ENCODE results near the gene LILRA5. TPM values are rescaled to one million over a fixed set of nuclear protein-coding genes. Genes with fewer than 3 reads are reported as not detected.

Gene LILRA5
- total and polyA plus RNA-seq, 10 of the 15 experiments (the other 5 are each of a cell fraction or from before 2014, with no cell fraction given): 0.05 to 1.2 (median 0.36) TPM; not detected in 4

GRCh38 chr19:54336893-54337857 lies 24.2 kb upstream of the LILRA5 start:
- Histone ChIP-seq H3K36me3 (ENCODE audit: control insufficient read depth in 2 of 2, insufficient read depth in 2 of 2, low read length in 1 of 2) (no peaks in the 10 kb centered on the region), H2AFZ (ENCODE audit: control insufficient read depth, low read depth, low read length) (no peak overlapping the region), H3K79me2 (ENCODE audit: control insufficient read depth, insufficient read depth, low read length) (no peaks in the 10 kb centered on the region), H3K4me2 (ENCODE audit: control insufficient read depth, insufficient read depth) (no peak overlapping the region), H3K9me3 (replicated peaks; ENCODE audit: control insufficient read depth, insufficient read depth, low read length) (no peaks in the 10 kb centered on the region), H3K27ac (ENCODE audit: control insufficient read depth, insufficient read depth) (no peak overlapping the region), H3K4me1 (ENCODE audit: control insufficient read depth, insufficient read depth, low read length) (no peaks in the 10 kb centered on the region), H3K9ac (ENCODE audit: control insufficient read depth, insufficient read depth, low read length) (no peak overlapping the region), H4K20me1 (ENCODE audit: control insufficient read depth, insufficient read depth) (no peaks in the 10 kb centered on the region), H3K4me3 (no peak overlapping the region), H3K27me3 (replicated peaks in 1 of 2; ENCODE audit: control insufficient read depth in 2 of 2, insufficient read depth in 2 of 2, low read length in 1 of 2) (0 out of 4 replicates have a peak, but pooled peaks cover 0 to 2% of the 10 kb centered on the region in 2 experiments)
- 40% methylated on average over 32 of the region's 34 CpGs for WGBS (ENCODE audit: insufficient coverage, insufficient replicate concordance, low lambda C conversion rate, missing lambda C conversion rate)
- no peak for DNase-seq (ENCODE audit: low read depth, low spot score)
- no TSS peak for BruUV-seq (replicated peaks)
- ChIA-PET CTCF (interaction anchor here (1.1 to 2.2 kb wide), 2 partner anchors 13 to 54 kb away, joined by 3 to 7 read pairs; no protein-coding TSS in a partner anchor), SMC1A (ENCODE audit: uncharacterized antibody, unreplicated experiment) (interaction anchor here (0.7 to 1.4 kb wide), 4 partner anchors 9 to 16 kb away, joined by 3 to 13 read pairs (median 4); no protein-coding TSS in a partner anchor), RAD21 (ENCODE audit: unreplicated experiment) (interaction anchor here (1.1 to 1.4 kb wide), 2 partner anchors 9 to 10 kb away, joined by 3 to 5 read pairs; no protein-coding TSS in a partner anchor), POLR2A (interaction anchor here (0.6 to 0.8 kb wide), 2 partner anchors 10 to 139 kb away, joined by 3 to 7 read pairs; no protein-coding TSS in a partner anchor)
- no peak for ATAC-seq
- FAIRE-seq: no peak
- intact Hi-C loops (cut with micrococcal nuclease; ENCODE audit: unreplicated experiment): no loop called here
- in situ Hi-C loops (cut with MboI): no loop called here
- TF ChIP-seq SMC3 (IDR thresholded peaks at IDR 0.05; ENCODE audit: borderline replicate concordance, low read length): no peak
- TF ChIP-seq CHD1 (IDR thresholded peaks at IDR 0.05; ENCODE audit: low read depth, low read length): no peak
- TF ChIP-seq PBX3 (IDR thresholded peaks at IDR 0.05; ENCODE audit: insufficient replicate concordance, low read depth, low read length): no peak
- no peak for TF ChIP-seq EZH2 (IDR thresholded peaks at IDR 0.05; ENCODE audit: borderline replicate concordance, control insufficient read depth, low read depth, low read length)
- no peak for TF ChIP-seq ATF2 (IDR thresholded peaks at IDR 0.05; ENCODE audit: low read length)
- TF ChIP-seq BHLHE40 (IDR thresholded peaks at IDR 0.05; ENCODE audit: borderline replicate concordance in 1 of 2, low read depth in 2 of 2, low read length in 1 of 2): peak in 1 of 2 experiments; percentile 24; a peak in 1 of 4 replicates
- no peak for TF ChIP-seq GABPA (IDR thresholded peaks at IDR 0.05; ENCODE audit: low read depth)
- no peak for TF ChIP-seq ZBTB11 (CRISPR knock-in tag; IDR thresholded peaks at IDR 0.05)
- TF ChIP-seq BMI1 (IDR thresholded peaks at IDR 0.05; ENCODE audit: borderline replicate concordance): no peak
- TF ChIP-seq ATF7 (IDR thresholded peaks at IDR 0.05; ENCODE audit: low read depth): 0 out of 2 replicates have a peak, but pooled peaks have one; percentile 11
- TF ChIP-seq NR2C1 (IDR thresholded peaks at IDR 0.05): no peak
- no peak for TF ChIP-seq POLR2A (IDR thresholded peaks at IDR 0.05; ENCODE audit: low read depth, low read length)
- no peak for TF ChIP-seq FOS (IDR thresholded peaks at IDR 0.05; ENCODE audit: borderline replicate concordance, extremely low read depth, insufficient read length)
- no peak for TF ChIP-seq TCF7 (IDR thresholded peaks at IDR 0.05; ENCODE audit: borderline replicate concordance)
- TF ChIP-seq MTA2 (IDR thresholded peaks at IDR 0.05; ENCODE audit: low read depth): no peak
